Mesothelial cell of epicardium (in vitro differentiated cells): ENCODE data around the gene KRTCAP3. TPM values are rescaled to one million over a fixed set of nuclear protein-coding genes. Genes with fewer than 3 reads are reported as not detected.

Experiments used
- DNase-seq, 2 experiments: peaks; one replicate each; pipeline ENCODE4 v3.0.0; 2021; ENCODE audit warnings: low spot score in 2 of 2; ENCODE audit not compliant: unreplicated experiment in 2 of 2
- H3K27ac Mint-ChIP-seq: 2 replicates; pipeline ENCODE4 v1.8.0; 2021; ENCODE audit warnings: mixed read lengths
- H3K27me3 Mint-ChIP-seq: 2 replicates; pipeline ENCODE4 v1.8.0; 2021; ENCODE audit warnings: low read depth, mixed read lengths
- H3K36me3 Mint-ChIP-seq: 2 replicates; pipeline ENCODE4 v1.8.0; 2021; ENCODE audit warnings: mixed read lengths
- H3K4me1 Mint-ChIP-seq: 2 replicates; pipeline ENCODE4 v1.8.0; 2021; ENCODE audit warnings: mixed read lengths
- H3K4me3 Mint-ChIP-seq: 2 replicates; pipeline ENCODE4 v1.8.0; 2021; ENCODE audit warnings: mild to moderate bottlenecking, moderate library complexity, mixed read lengths
- H3K9me3 Mint-ChIP-seq: 2 replicates; pipeline ENCODE4 v1.8.0; 2021; ENCODE audit warnings: mixed read lengths
- CTCF ChIP-seq: fragments of 200-600 bp; sonication (generic); IDR thresholded peaks from one replicate; pipeline ENCODE4 v1.5.0; 2021; ENCODE audit warnings: antibody characterized with exemption; ENCODE audit not compliant: unreplicated experiment
- total RNA-seq: library from RNA; stranded (reverse); gene quantifications from 3 replicates; pipeline ENCODE4 v1.2.1, GENCODE V29; 2021

KRTCAP3 gene
- total RNA-seq, 1 donor from 2014 or later: 25.5 TPM

DNA sequence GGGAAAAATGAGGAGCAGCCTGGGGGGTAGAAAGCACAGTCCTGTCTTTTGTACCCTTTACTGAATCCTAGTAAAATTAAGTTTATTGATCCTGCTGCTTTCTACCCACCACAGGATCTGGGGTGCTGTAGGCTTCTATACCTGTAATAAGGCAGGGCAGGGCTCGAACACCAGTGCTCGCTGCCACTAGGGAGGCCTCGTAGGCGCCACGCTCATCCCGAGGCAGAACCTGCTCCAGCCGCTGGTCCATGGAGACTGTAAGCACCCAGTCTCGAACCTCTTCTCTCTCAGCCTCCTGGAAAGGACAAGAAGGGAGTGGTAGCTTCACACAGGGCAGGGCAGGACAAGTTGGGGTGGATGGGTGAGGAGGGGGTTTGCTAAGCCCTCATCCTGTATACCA lies 3.0 kb downstream of the KRTCAP3 start:
- peaks cover 13% of the 10 kb centered on the region for H3K4me1 Mint-ChIP-seq
- DNase-seq: no peak
- H3K9me3 Mint-ChIP-seq: no peaks in the 10 kb centered on the region
- no peak overlapping the region for H3K4me3 Mint-ChIP-seq
- no peak for TF ChIP-seq CTCF
- peaks cover 53% of the 10 kb centered on the region for H3K36me3 Mint-ChIP-seq
- no peaks in the 10 kb centered on the region for H3K27me3 Mint-ChIP-seq
- H3K27ac Mint-ChIP-seq: no peak overlapping the region

DNA sequence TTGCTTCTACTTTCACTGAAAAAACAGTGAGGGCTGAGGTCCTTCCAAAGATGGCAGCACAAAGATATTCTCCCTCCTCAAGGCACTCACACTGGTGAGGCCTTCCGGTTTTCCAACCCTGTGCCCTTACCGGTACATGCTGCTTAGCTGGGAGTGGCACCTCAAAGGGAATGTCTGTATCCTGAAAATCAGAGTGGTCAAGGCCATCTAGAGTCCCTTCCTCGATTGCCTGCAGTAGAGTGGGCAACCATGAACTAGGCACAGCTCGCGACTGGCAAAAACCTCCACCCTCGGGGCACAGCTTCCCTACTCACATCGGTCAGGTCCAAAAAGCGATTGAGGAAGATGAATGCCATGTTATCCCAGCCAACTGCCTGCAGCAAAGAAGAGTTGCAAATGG lies 3.4 kb downstream of the KRTCAP3 start:
- DNase-seq: no peak
- peaks cover 13% of the 10 kb centered on the region for H3K4me1 Mint-ChIP-seq
- peaks cover 49% of the 10 kb centered on the region for H3K36me3 Mint-ChIP-seq
- no peaks in the 10 kb centered on the region for H3K27me3 Mint-ChIP-seq
- no peak overlapping the region for H3K4me3 Mint-ChIP-seq
- TF ChIP-seq CTCF: no peak
- no peaks in the 10 kb centered on the region for H3K9me3 Mint-ChIP-seq
- no peak overlapping the region for H3K27ac Mint-ChIP-seq

DNA sequence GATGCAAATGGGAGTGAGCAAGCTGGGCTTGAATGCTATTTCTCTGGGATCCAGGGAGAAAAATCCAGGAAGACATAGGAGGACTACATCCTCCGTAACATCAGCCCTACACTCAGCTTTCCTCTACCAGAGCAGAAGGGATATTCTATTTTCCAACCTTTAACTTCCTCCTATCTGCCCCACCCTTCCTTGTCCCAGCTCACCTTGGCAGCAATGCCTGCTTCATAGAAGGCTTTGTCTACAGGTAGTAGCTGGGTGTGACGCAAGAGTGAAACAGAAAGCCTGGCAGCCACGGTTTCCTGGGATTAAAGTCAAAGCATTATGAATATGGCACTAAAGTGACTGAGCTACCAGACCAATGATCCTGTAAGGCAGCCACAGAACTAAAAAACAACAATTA lies 3.9 kb downstream of the KRTCAP3 start:
- no peak for DNase-seq
- Mint-ChIP-seq H3K4me1 (peaks cover 13% of the 10 kb centered on the region), H3K27me3 (no peaks in the 10 kb centered on the region), H3K9me3 (no peaks in the 10 kb centered on the region), H3K36me3 (peaks cover 45% of the 10 kb centered on the region), H3K4me3 (no peak overlapping the region), H3K27ac (no peak overlapping the region)
- TF ChIP-seq CTCF: no peak

GRCh38 chr2:27448381-27448780 lies 6.2 kb downstream of the KRTCAP3 start:
- TF ChIP-seq CTCF: no peak
- no peak for DNase-seq
- Mint-ChIP-seq H3K9me3 (no peaks in the 10 kb centered on the region), H3K27ac (no peak overlapping the region), H3K27me3 (no peaks in the 10 kb centered on the region), H3K4me1 (no peaks in the 10 kb centered on the region), H3K4me3 (no peak overlapping the region), H3K36me3 (peaks cover 40% of the 10 kb centered on the region)

- no peak overlapping the region for H3K4me3 Mint-ChIP-seq
- no peaks in the 10 kb centered on the region for H3K4me1 Mint-ChIP-seq
- H3K9me3 Mint-ChIP-seq: no peaks in the 10 kb centered on the region
- DNase-seq: no peak
- H3K27me3 Mint-ChIP-seq: no peaks in the 10 kb centered on the region
- peaks cover 49% of the 10 kb centered on the region for H3K36me3 Mint-ChIP-seq
- TF ChIP-seq CTCF: no peak
- H3K27ac Mint-ChIP-seq: no peak overlapping the region
Observed at GRCh38 chr2:27451095-27451494, 8.9 kb downstream of the KRTCAP3 start.

DNA sequence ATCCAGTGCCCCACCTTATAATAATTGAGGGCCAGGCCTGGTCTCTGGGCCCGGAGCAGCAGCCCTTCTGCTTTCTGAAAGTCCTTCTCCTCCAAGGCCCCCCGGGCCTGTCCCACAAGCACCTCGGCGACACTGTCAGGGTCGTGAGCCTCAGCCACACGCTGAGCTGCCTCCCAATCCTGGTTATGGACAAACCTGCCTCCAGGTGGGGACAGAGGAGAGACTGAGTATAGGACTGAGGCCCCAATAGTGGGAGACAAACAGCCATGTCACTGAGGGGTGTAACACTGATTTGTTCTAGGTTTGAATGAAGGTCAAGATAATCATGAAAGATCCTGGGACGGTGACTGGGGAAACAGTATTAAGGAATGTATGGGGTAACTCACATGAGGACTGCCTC lies 11.8 kb downstream of the KRTCAP3 start:
- Mint-ChIP-seq H3K36me3 (peaks cover 46% of the 10 kb centered on the region), H3K9me3 (no peaks in the 10 kb centered on the region), H3K27me3 (no peaks in the 10 kb centered on the region), H3K4me3 (no peak overlapping the region), H3K4me1 (no peaks in the 10 kb centered on the region), H3K27ac (no peak overlapping the region)
- DNase-seq: no peak
- TF ChIP-seq CTCF: no peak
